Neural progenitor cell (in vitro differentiated cells): ENCODE results near the gene CHST5. TPM values are rescaled to one million over a fixed set of nuclear protein-coding genes. Genes with fewer than 3 reads are reported as not detected.
A peak's percentile ranks its signal among the peaks of the same experiment; 100 is the strongest.
"Not testable (repeated sequence)": the region's sequence is repeated elsewhere in the genome, so short reads cannot be mapped to it uniquely, and the experiment has no call there.

Experiments
- DNase-seq: peaks from one replicate; pipeline ENCODE4 v3.0.0-alpha.2; 2016; ENCODE audit warnings: low spot score
- H2AFZ ChIP-seq: fragments of 200-600 bp; sonication (generic); replicated peaks from 2 replicates; pipeline ENCODE4 v1.6.1; 2016; ENCODE audit warnings: antibody characterized with exemption
- H3F3A ChIP-seq: fragments of 200-600 bp; sonication (generic); 2 replicates; pipeline ENCODE4 v1.6.1; 2016; ENCODE audit warnings: antibody characterized with exemption, low read depth
- H3K27ac ChIP-seq: fragments of 200-600 bp; sonication (generic); 2 replicates; pipeline ENCODE4 v1.5.1; 2016; ENCODE audit warnings: mild to moderate bottlenecking
- H3K27me3 ChIP-seq: fragments of 200-600 bp; sonication (generic); 2 replicates; pipeline ENCODE4 v1.6.1; 2016; ENCODE audit warnings: mild to moderate bottlenecking, moderate library complexity
- H3K36me3 ChIP-seq: fragments of 200-600 bp; sonication (generic); 2 replicates; pipeline ENCODE4 v1.5.1; 2016
- H3K4me1 ChIP-seq: fragments of 200-600 bp; sonication (generic); 2 replicates; pipeline ENCODE4 v1.6.1; 2016; ENCODE audit warnings: mixed run types
- H3K4me2 ChIP-seq: fragments of 200-600 bp; sonication (generic); 2 replicates; pipeline ENCODE4 v1.6.1; 2016
- H3K4me3 ChIP-seq: fragments of 200-600 bp; sonication (generic); 2 replicates; pipeline ENCODE4 v1.5.1; 2016
- H3K79me2 ChIP-seq: fragments of 200-600 bp; sonication (generic); 2 replicates; pipeline ENCODE4 v1.6.1; 2016; ENCODE audit warnings: low read depth
- H3K9ac ChIP-seq: fragments of 200-600 bp; sonication (generic); 2 replicates; pipeline ENCODE4 v1.6.1; 2016
- H3K9me3 ChIP-seq: fragments of 200-600 bp; sonication (generic); 2 replicates; pipeline ENCODE4 v1.5.1; 2016; ENCODE audit warnings: low read depth
- H4K20me1 ChIP-seq: fragments of 200-600 bp; sonication (generic); 2 replicates; pipeline ENCODE4 v1.6.1; 2016; ENCODE audit warnings: low read depth
- H3K27ac Mint-ChIP-seq: 3 replicates; pipeline ENCODE4 v1.8.0; 2021; ENCODE audit warnings: mixed read lengths
- H3K27me3 Mint-ChIP-seq: 2 replicates; pipeline ENCODE4 v1.8.0; 2022; ENCODE audit warnings: low read depth, mild to moderate bottlenecking, inconsistent platforms, moderate library complexity, mixed read lengths; ENCODE audit not compliant: insufficient read depth
- H3K36me3 Mint-ChIP-seq: 3 replicates; pipeline ENCODE4 v1.8.0; 2021; ENCODE audit warnings: mixed read lengths
- H3K4me1 Mint-ChIP-seq: 3 replicates; pipeline ENCODE4 v1.8.0; 2021; ENCODE audit warnings: mixed read lengths
- H3K4me3 Mint-ChIP-seq: 3 replicates; pipeline ENCODE4 v1.8.0; 2021; ENCODE audit warnings: mild to moderate bottlenecking, moderate library complexity, mixed read lengths
- H3K9me3 Mint-ChIP-seq: 3 replicates; pipeline ENCODE4 v1.8.0; 2020; ENCODE audit warnings: mixed read lengths
- CTCF ChIP-seq: fragments of 200-600 bp; sonication (generic); IDR thresholded peaks from 2 replicates; pipeline ENCODE4 v1.5.1; 2017; ENCODE audit warnings: antibody characterized with exemption, mild to moderate bottlenecking
- EZH2 ChIP-seq: fragments of 200-600 bp; sonication (generic); IDR thresholded peaks from 2 replicates; pipeline ENCODE4 v1.6.1; 2017; ENCODE audit warnings: antibody characterized with exemption, mild to moderate bottlenecking, moderate library complexity
- EZH2phosphoT487 ChIP-seq: fragments of 200-600 bp; sonication (generic); IDR thresholded peaks from 2 replicates; pipeline ENCODE4 v1.6.1; 2017; ENCODE audit warnings: antibody characterized with exemption
- total RNA-seq: library from RNA; depleted of rRNA; stranded (reverse); fragments of >200 nt; gene quantifications from 2 replicates; pipeline ENCODE4 v1.2.3, GENCODE V29; 2015; ENCODE audit warnings: low replicate concordance

The CHST5 gene
- total RNA-seq, 1 donor from 2014 or later = not detected

- peaks cover 1% of the 10 kb centered on the region for H3K36me3 Mint-ChIP-seq
- DNase-seq = no peak
- no peak for TF ChIP-seq CTCF
- TF ChIP-seq EZH2phosphoT487 = no peak
- no peak for TF ChIP-seq EZH2
- H3K4me3 Mint-ChIP-seq = peak overlapping the region; percentile 13
- H3K36me3 ChIP-seq = no peaks in the 10 kb centered on the region
- H3K9ac ChIP-seq = no peak overlapping the region
- H3K79me2 ChIP-seq = peaks cover 9% of the 10 kb centered on the region
- H3K27me3 Mint-ChIP-seq = peaks cover 3% of the 10 kb centered on the region
- H3K4me3 ChIP-seq = no peak overlapping the region
- H3K4me2 ChIP-seq = no peak overlapping the region
- no peaks in the 10 kb centered on the region for H3K9me3 ChIP-seq
- no peaks in the 10 kb centered on the region for H3K9me3 Mint-ChIP-seq
- peaks cover 17% of the 10 kb centered on the region for H3F3A ChIP-seq
- no peak overlapping the region for H2AFZ ChIP-seq
- H3K27ac Mint-ChIP-seq = no peak overlapping the region
- H3K4me1 ChIP-seq = peaks cover 12% of the 10 kb centered on the region
- peaks cover 18% of the 10 kb centered on the region for H3K4me1 Mint-ChIP-seq
- no peaks in the 10 kb centered on the region for H4K20me1 ChIP-seq
- no peak overlapping the region for H3K27ac ChIP-seq
- H3K27me3 ChIP-seq = no peaks in the 10 kb centered on the region
Observed at GRCh38 chr16:75552951-75553350, 17.0 kb upstream of the CHST5 start.

- Histone ChIP-seq H3K9ac (no peak overlapping the region), H3K9me3 (no peaks in the 10 kb centered on the region), H4K20me1 (no peaks in the 10 kb centered on the region)
Observed at GRCh38 chr16:75550211-75550662, 14.3 kb upstream of the CHST5 start.

GRCh38 chr16:75548456-75548855, 12.5 kb upstream of the CHST5 start:
- DNase-seq, H3K9me3 Mint-ChIP-seq, H3F3A ChIP-seq, H3K9ac ChIP-seq, H2AFZ ChIP-seq, H3K4me1 Mint-ChIP-seq, H4K20me1 ChIP-seq, H3K27me3 Mint-ChIP-seq, H3K27ac Mint-ChIP-seq, H3K27me3 ChIP-seq, H3K9me3 ChIP-seq, H3K4me3 ChIP-seq, H3K4me3 Mint-ChIP-seq, H3K4me1 ChIP-seq, H3K27ac ChIP-seq, H3K36me3 ChIP-seq, H3K4me2 ChIP-seq, H3K79me2 ChIP-seq: not testable (repeated sequence)
- peaks cover 11% of the 10 kb centered on the region for H3K36me3 Mint-ChIP-seq

More at GRCh38 chr16:75550211-75550662, 14.3 kb upstream of the CHST5 start:
- H3K27me3 ChIP-seq = no peaks in the 10 kb centered on the region
- no peaks in the 10 kb centered on the region for H3K36me3 ChIP-seq
- Mint-ChIP-seq H3K27ac (no peak overlapping the region), H3K36me3 (peaks cover 2% of the 10 kb centered on the region), H3K4me3 (no peak overlapping the region), H3K9me3 (no peaks in the 10 kb centered on the region), H3K27me3 (peaks cover 3% of the 10 kb centered on the region), H3K4me1 (peaks cover 9% of the 10 kb centered on the region)
- no peak overlapping the region for H3K4me2 ChIP-seq
- no peak overlapping the region for H3K4me3 ChIP-seq
- no peak overlapping the region for H2AFZ ChIP-seq
- H3K4me1 ChIP-seq = peaks cover 6% of the 10 kb centered on the region
- peak; percentile 60 for TF ChIP-seq CTCF
- TF ChIP-seq EZH2 = no peak
- H3F3A ChIP-seq = peaks cover under 1% of the 10 kb centered on the region
- no peak overlapping the region for H3K27ac ChIP-seq
- peak; percentile 69 for DNase-seq
- H3K79me2 ChIP-seq = peaks cover 9% of the 10 kb centered on the region

GRCh38 chr16:75546293-75546692, 10.4 kb upstream of the CHST5 start:
- no peak overlapping the region for H3K9ac ChIP-seq
- TF ChIP-seq CTCF = no peak
- TF ChIP-seq EZH2phosphoT487 = no peak
- no peak for TF ChIP-seq EZH2
- Mint-ChIP-seq H3K36me3 (peaks cover 18% of the 10 kb centered on the region), H3K27ac (no peak overlapping the region), H3K4me3 (no peak overlapping the region), H3K9me3 (no peaks in the 10 kb centered on the region), H3K4me1 (no peaks in the 10 kb centered on the region), H3K27me3 (no peaks in the 10 kb centered on the region)
- H3K9me3 ChIP-seq = no peaks in the 10 kb centered on the region
- DNase-seq = no peak
- H3K79me2 ChIP-seq = no peaks in the 10 kb centered on the region
- H3K4me1 ChIP-seq = no peaks in the 10 kb centered on the region
- H3K4me2 ChIP-seq = no peak overlapping the region
- H3K27ac ChIP-seq = no peak overlapping the region
- no peak overlapping the region for H3K4me3 ChIP-seq
- no peaks in the 10 kb centered on the region for H4K20me1 ChIP-seq
- H2AFZ ChIP-seq = no peak overlapping the region
- H3K36me3 ChIP-seq = no peaks in the 10 kb centered on the region
- H3F3A ChIP-seq = no peaks in the 10 kb centered on the region
- no peaks in the 10 kb centered on the region for H3K27me3 ChIP-seq

GRCh38 chr16:75545879-75546278, 10.0 kb upstream of the CHST5 start:
- not testable (repeated sequence) for H3K4me3 ChIP-seq, H3K36me3 ChIP-seq, H3K4me1 Mint-ChIP-seq, H3K27ac ChIP-seq, H3K27me3 ChIP-seq, H4K20me1 ChIP-seq, H3F3A ChIP-seq, H2AFZ ChIP-seq, H3K27me3 Mint-ChIP-seq, H3K4me3 Mint-ChIP-seq, H3K9ac ChIP-seq, H3K4me2 ChIP-seq, DNase-seq, H3K79me2 ChIP-seq, H3K27ac Mint-ChIP-seq, H3K4me1 ChIP-seq, H3K9me3 Mint-ChIP-seq, H3K9me3 ChIP-seq
- peaks cover 19% of the 10 kb centered on the region for H3K36me3 Mint-ChIP-seq

GRCh38 chr16:75542462-75542861, 6.6 kb upstream of the CHST5 start:
- H3K4me1 ChIP-seq, H3K9me3 Mint-ChIP-seq, H3K4me3 Mint-ChIP-seq, H3K27me3 ChIP-seq, H3K4me1 Mint-ChIP-seq, H3K27ac ChIP-seq, H3K27ac Mint-ChIP-seq, H3K36me3 ChIP-seq, H3K79me2 ChIP-seq, H3F3A ChIP-seq, H4K20me1 ChIP-seq, H3K27me3 Mint-ChIP-seq, DNase-seq, H3K9ac ChIP-seq, H3K9me3 ChIP-seq, H3K4me2 ChIP-seq, H3K4me3 ChIP-seq, H2AFZ ChIP-seq: not testable (repeated sequence)
- peaks cover 23% of the 10 kb centered on the region for H3K36me3 Mint-ChIP-seq
